Measurements from ENCODE around the gene JARID2. TPM values are rescaled to one million over a fixed set of nuclear protein-coding genes. Genes with fewer than 3 reads are reported as not detected.

The JARID2 gene
- total RNA-seq, 1 donor from 2014 or later: 43.9 TPM

DNA sequence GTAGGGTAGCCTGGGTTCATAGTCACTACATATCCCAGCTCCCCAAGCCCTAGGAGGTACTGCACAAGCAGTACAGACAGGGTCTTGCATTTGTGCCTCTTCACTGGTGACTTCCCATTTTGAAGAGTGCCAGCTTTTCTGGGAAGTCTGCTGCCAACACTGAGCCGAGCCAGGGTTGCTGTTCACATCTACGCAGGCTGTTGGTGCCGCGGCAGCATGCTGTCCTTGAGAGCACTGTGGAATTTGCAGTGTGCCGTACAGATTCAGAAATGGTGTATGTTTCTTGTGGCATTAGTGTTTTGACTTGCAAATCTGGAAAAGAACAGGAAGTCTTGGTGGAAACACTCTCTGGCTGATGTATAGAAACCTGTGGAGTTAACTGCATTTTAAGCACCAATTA lies 67.5 kb downstream of the JARID2 start:
- Mint-ChIP-seq H3K9me3 (no peaks in the 10 kb centered on the region), H3K36me3 (no peaks in the 10 kb centered on the region), H3K4me1 (ENCODE audit: unreplicated experiment) (peaks cover 54% of the 10 kb centered on the region), H3K27ac (no peak overlapping the region), H3K4me3 (no peak overlapping the region), H3K27me3 (no peaks in the 10 kb centered on the region)
- DNase-seq (ENCODE audit: extremely low spot score, unreplicated experiment): no peak
- TF ChIP-seq, protein P1, sequence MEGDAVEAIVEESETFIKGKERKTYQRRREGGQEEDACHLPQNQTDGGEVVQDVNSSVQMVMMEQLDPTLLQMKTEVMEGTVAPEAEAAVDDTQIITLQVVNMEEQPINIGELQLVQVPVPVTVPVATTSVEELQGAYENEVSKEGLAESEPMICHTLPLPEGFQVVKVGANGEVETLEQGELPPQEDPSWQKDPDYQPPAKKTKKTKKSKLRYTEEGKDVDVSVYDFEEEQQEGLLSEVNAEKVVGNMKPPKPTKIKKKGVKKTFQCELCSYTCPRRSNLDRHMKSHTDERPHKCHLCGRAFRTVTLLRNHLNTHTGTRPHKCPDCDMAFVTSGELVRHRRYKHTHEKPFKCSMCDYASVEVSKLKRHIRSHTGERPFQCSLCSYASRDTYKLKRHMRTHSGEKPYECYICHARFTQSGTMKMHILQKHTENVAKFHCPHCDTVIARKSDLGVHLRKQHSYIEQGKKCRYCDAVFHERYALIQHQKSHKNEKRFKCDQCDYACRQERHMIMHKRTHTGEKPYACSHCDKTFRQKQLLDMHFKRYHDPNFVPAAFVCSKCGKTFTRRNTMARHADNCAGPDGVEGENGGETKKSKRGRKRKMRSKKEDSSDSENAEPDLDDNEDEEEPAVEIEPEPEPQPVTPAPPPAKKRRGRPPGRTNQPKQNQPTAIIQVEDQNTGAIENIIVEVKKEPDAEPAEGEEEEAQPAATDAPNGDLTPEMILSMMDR (conservative IDR thresholded peaks at IDR 0.05): no peak

DNA sequence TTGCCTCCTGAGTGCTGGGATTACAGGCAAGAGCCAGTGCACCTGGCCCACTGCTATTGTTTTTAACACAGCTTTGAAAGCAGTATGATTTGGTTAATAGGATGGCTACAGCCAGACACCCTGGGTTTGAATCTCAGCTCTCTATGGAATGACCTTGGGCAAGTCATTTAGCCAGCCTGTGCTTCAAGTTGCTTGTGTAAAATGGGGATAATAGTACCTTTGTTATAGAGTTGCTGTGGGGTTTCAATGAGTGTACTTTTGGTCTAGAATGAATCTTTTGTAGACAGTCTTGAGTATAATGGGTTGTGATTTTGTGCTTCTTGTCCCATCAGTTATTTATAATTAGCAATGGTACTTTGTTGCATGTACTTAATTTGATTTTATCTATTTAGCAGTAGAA lies 70.9 kb downstream of the JARID2 start:
- no peaks in the 10 kb centered on the region for H3K27me3 Mint-ChIP-seq
- TF ChIP-seq, protein P1 (conservative IDR thresholded peaks at IDR 0.05): no peak
- no peak for DNase-seq (ENCODE audit: extremely low spot score, unreplicated experiment)
- peaks cover 54% of the 10 kb centered on the region for H3K4me1 Mint-ChIP-seq (ENCODE audit: unreplicated experiment)
- no peaks in the 10 kb centered on the region for H3K9me3 Mint-ChIP-seq
- no peak overlapping the region for H3K27ac Mint-ChIP-seq
- H3K4me3 Mint-ChIP-seq: no peak overlapping the region
- H3K36me3 Mint-ChIP-seq: no peaks in the 10 kb centered on the region

DNA sequence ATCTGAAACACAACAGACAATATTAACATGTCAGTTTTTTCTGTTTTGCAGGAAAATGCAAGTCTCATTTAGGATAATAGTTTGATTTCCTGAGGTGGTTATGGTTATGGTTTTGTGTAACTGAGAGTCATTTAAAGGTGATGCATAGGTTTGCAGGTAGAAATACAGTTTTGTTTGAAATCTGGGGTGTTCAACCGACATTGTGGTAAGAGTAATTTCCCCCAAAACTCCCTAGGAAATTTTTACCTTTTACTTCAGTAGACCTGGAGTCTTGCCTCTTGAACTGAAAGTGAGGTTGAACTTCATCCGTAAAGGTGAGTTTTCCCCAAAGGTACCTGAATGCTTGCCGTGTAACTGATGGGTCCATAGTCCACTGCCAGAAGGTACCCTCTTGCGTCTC lies 71.4 kb downstream of the JARID2 start:
- H3K36me3 Mint-ChIP-seq: no peaks in the 10 kb centered on the region
- no peak for DNase-seq (ENCODE audit: extremely low spot score, unreplicated experiment)
- no peak overlapping the region for H3K4me3 Mint-ChIP-seq
- no peaks in the 10 kb centered on the region for H3K9me3 Mint-ChIP-seq
- H3K4me1 Mint-ChIP-seq (ENCODE audit: unreplicated experiment): peaks cover 58% of the 10 kb centered on the region
- no peak overlapping the region for H3K27ac Mint-ChIP-seq
- no peaks in the 10 kb centered on the region for H3K27me3 Mint-ChIP-seq
- TF ChIP-seq, protein P1 (conservative IDR thresholded peaks at IDR 0.05): no peak

DNA sequence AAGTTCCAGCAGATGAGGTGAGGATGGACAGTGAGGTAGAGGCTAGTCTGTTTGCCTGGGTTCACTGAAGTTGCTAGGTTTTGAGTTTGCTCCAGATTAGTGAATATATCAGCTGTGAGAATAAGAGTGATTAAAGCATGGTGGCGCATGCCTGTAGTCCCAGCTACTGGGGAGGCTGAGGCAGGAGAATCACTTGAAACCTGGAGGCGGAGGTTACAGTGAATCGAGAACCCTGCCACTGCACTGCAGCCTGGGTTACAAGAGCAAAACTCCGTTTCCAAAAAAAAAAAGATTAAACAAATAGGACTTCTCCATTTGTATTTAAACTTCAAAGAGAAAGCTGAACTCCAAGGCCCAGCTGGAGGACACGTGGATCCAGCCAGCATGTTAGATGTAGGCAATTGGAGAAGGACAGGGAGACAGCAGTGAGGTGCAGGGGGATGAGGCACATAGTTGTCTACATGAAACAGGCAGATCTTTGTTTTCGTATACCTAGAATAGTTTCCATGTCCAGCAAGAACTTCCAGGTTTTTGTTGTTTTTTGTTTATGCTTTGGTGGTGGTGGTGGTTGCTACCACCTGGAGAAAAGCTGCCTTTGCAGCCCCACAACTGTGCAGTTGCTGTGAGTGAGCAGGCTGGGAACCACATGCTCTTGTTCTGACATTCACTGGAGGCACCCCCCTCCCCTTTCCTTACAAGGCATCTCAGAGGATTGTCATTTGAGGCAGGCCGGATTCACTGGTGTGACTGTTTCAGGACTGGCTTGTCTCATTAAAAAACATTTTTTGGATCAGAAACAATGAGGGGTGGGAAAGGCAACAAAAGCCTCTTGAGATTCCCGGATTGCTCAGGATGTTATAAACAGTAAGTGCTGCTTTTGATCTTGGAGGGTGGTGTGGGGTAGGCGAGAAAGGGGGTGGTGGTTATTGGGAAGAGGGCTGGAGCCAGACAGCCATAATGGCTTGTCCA lies 72.3 kb downstream of the JARID2 start:
- peak overlapping the region; percentile 56 for H3K27ac Mint-ChIP-seq
- peaks cover 62% of the 10 kb centered on the region for H3K4me1 Mint-ChIP-seq (ENCODE audit: unreplicated experiment)
- H3K36me3 Mint-ChIP-seq: peaks cover under 1% of the 10 kb centered on the region
- no peak for DNase-seq (ENCODE audit: extremely low spot score, unreplicated experiment)
- no peaks in the 10 kb centered on the region for H3K27me3 Mint-ChIP-seq
- H3K9me3 Mint-ChIP-seq: no peaks in the 10 kb centered on the region
- TF ChIP-seq, protein P1 (conservative IDR thresholded peaks at IDR 0.05): no peak
- peak overlapping the region; percentile 26 for H3K4me3 Mint-ChIP-seq

DNA sequence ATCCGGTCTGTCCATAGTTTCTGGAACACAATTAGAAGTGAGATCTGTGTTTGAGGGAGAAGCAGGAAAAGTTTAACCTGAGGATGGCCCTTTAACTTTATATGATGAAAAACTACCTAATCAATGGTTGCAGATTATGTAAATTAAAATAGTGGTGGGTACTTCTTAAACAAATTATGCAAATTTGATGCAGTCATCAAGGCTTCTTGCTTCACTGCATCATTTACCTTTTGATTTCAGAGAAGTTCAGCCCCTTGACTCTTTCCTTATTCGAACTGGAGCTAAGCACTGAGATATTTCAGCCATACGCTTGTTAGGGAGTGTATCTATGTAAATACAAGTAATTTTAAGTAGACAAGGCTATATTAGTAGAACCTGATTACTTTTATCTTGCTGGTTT lies 73.8 kb downstream of the JARID2 start:
- Mint-ChIP-seq H3K36me3 (peaks cover 4% of the 10 kb centered on the region), H3K9me3 (no peaks in the 10 kb centered on the region), H3K4me3 (no peak overlapping the region), H3K4me1 (ENCODE audit: unreplicated experiment) (peaks cover 52% of the 10 kb centered on the region), H3K27ac (no peak overlapping the region), H3K27me3 (no peaks in the 10 kb centered on the region)
- DNase-seq (ENCODE audit: extremely low spot score, unreplicated experiment): no peak
- TF ChIP-seq, protein P1 (conservative IDR thresholded peaks at IDR 0.05): no peak
